Stomach smooth muscle (tissue), 2 donors: Measurements from ENCODE around the gene CHST15.
A peak's percentile ranks its signal among the peaks of the same experiment; 100 is the strongest.

Experiments
- H3K27ac ChIP-seq: one replicate; pipeline ENCODE4 v1.7.0; 2013; ENCODE audit warnings: mild to moderate bottlenecking, low read length, inconsistent platforms
- H3K27me3 ChIP-seq, 2 donors: one replicate each; pipeline ENCODE4 v1.7.0; 2013; ENCODE audit warnings: low read length in 2 of 2; ENCODE audit not compliant: insufficient read depth in 2 of 2, control insufficient read depth in 1 of 2
- H3K36me3 ChIP-seq, 2 donors: one replicate each; pipeline ENCODE4 v1.7.0; 2013; ENCODE audit warnings: low read length in 2 of 2; ENCODE audit not compliant: control insufficient read depth in 2 of 2, insufficient read depth in 2 of 2
- H3K4me1 ChIP-seq: one replicate; pipeline ENCODE4 v1.7.0; 2013; ENCODE audit warnings: low read length; ENCODE audit not compliant: control insufficient read depth, insufficient read depth
- H3K4me3 ChIP-seq, 2 donors: one replicate each; pipeline ENCODE4 v1.7.0; 2013; ENCODE audit warnings: low read length in 2 of 2
- H3K9ac ChIP-seq, 2 donors: one replicate each; pipeline ENCODE4 v1.7.0; 2013; ENCODE audit warnings: low read length in 2 of 2, mild to moderate bottlenecking in 1 of 2
- H3K9me3 ChIP-seq, 2 donors: one replicate each; pipeline ENCODE4 v1.7.0; 2013; ENCODE audit warnings: low read length in 2 of 2; ENCODE audit not compliant: control insufficient read depth in 2 of 2
- donor health status: healthy.
- donor health status: Pancreatic carcinoma.

CHST15 gene

GRCh38 chr10:124042656-124043309, 50.6 kb downstream of the CHST15 start:
- peak overlapping the region; percentile 78 for H3K27ac ChIP-seq
- peaks cover 21 to 28% of the 10 kb centered on the region in 2 donors for H3K36me3 ChIP-seq
- peak overlapping the region; percentile 5 to 47 for H3K9ac ChIP-seq
- H3K9me3 ChIP-seq = no peaks in the 10 kb centered on the region
- no peak overlapping the region for H3K4me3 ChIP-seq
- peaks cover 63% of the 10 kb centered on the region for H3K4me1 ChIP-seq
- no peaks in the 10 kb centered on the region for H3K27me3 ChIP-seq

- H3K36me3 ChIP-seq = peaks cover 31 to 34% of the 10 kb centered on the region in 2 donors
- no peak overlapping the region for H3K4me3 ChIP-seq
- peak overlapping the region; percentile 78 for H3K27ac ChIP-seq
- H3K9me3 ChIP-seq = no peaks in the 10 kb centered on the region
- no peak overlapping the region for H3K9ac ChIP-seq
- H3K27me3 ChIP-seq = no peaks in the 10 kb centered on the region
- peaks cover 63% of the 10 kb centered on the region for H3K4me1 ChIP-seq
These were observed 51.5 kb downstream of the CHST15 start for GRCh38 chr10:124041675-124042445.

- Histone ChIP-seq H3K36me3 (peaks cover 38 to 42% of the 10 kb centered on the region in 2 donors), H3K4me1 (peaks cover 67% of the 10 kb centered on the region), H3K9ac (no peak overlapping the region), H3K27ac (peak overlapping the region; percentile 72), H3K9me3 (no peaks in the 10 kb centered on the region), H3K4me3 (no peak overlapping the region), H3K27me3 (no peaks in the 10 kb centered on the region)
These were observed 52.8 kb downstream of the CHST15 start for GRCh38 chr10:124040451-124041188.

GRCh38 chr10:124039483-124040013, 53.9 kb downstream of the CHST15 start:
- no peak overlapping the region for H3K9ac ChIP-seq
- no peaks in the 10 kb centered on the region for H3K27me3 ChIP-seq
- peaks cover 38 to 43% of the 10 kb centered on the region in 2 donors for H3K36me3 ChIP-seq
- H3K4me1 ChIP-seq = peaks cover 60% of the 10 kb centered on the region
- peak overlapping the region; percentile 72 for H3K27ac ChIP-seq
- no peaks in the 10 kb centered on the region for H3K9me3 ChIP-seq
- H3K4me3 ChIP-seq = no peak overlapping the region

GRCh38 chr10:124037784-124038183, 55.6 kb downstream of the CHST15 start:
- Histone ChIP-seq H3K4me3 (no peak overlapping the region), H3K9me3 (no peaks in the 10 kb centered on the region), H3K36me3 (peaks cover 37 to 38% of the 10 kb centered on the region in 2 donors), H3K27ac (peak overlapping the region; percentile 3), H3K4me1 (peaks cover 59% of the 10 kb centered on the region), H3K27me3 (no peaks in the 10 kb centered on the region), H3K9ac (no peak overlapping the region)

GRCh38 chr10:124037286-124037685, 56.1 kb downstream of the CHST15 start:
- Histone ChIP-seq H3K9ac (no peak overlapping the region), H3K27me3 (no peaks in the 10 kb centered on the region), H3K36me3 (peaks cover 33 to 38% of the 10 kb centered on the region in 2 donors), H3K9me3 (no peaks in the 10 kb centered on the region), H3K4me3 (no peak overlapping the region), H3K4me1 (peaks cover 59% of the 10 kb centered on the region), H3K27ac (peak overlapping the region; percentile 3)

- H3K9ac ChIP-seq = no peak overlapping the region
- H3K27me3 ChIP-seq = no peaks in the 10 kb centered on the region
- H3K27ac ChIP-seq = peak overlapping the region; percentile 3
- H3K9me3 ChIP-seq = no peaks in the 10 kb centered on the region
- peaks cover 59% of the 10 kb centered on the region for H3K4me1 ChIP-seq
- peaks cover 29 to 33% of the 10 kb centered on the region in 2 donors for H3K36me3 ChIP-seq
- H3K4me3 ChIP-seq = no peak overlapping the region
These were observed 56.7 kb downstream of the CHST15 start for GRCh38 chr10:124036746-124037145.

- Histone ChIP-seq H3K27ac (peak overlapping the region; percentile 46), H3K9ac (no peak overlapping the region), H3K4me1 (peaks cover 60% of the 10 kb centered on the region), H3K27me3 (no peaks in the 10 kb centered on the region), H3K4me3 (no peak overlapping the region), H3K36me3 (peaks cover 28 to 32% of the 10 kb centered on the region in 2 donors), H3K9me3 (no peaks in the 10 kb centered on the region)
These were observed 57.4 kb downstream of the CHST15 start for GRCh38 chr10:124035928-124036558.

- Histone ChIP-seq H3K9ac (no peak overlapping the region), H3K36me3 (peaks cover 26 to 36% of the 10 kb centered on the region in 2 donors), H3K4me3 (no peak overlapping the region), H3K9me3 (no peaks in the 10 kb centered on the region), H3K27ac (peak overlapping the region; percentile 46), H3K4me1 (peaks cover 62% of the 10 kb centered on the region), H3K27me3 (no peaks in the 10 kb centered on the region)
These were observed 58.0 kb downstream of the CHST15 start for GRCh38 chr10:124035306-124035927.
